Measurements from ENCODE around the gene EXOC3. TPM values are rescaled to one million over a fixed set of nuclear protein-coding genes. Genes with fewer than 3 reads are reported as not detected.

EXOC3 gene
- total RNA-seq, 4 donors from 2014 or later = 32.4 to 84.8 (median 49.2) TPM

DNA sequence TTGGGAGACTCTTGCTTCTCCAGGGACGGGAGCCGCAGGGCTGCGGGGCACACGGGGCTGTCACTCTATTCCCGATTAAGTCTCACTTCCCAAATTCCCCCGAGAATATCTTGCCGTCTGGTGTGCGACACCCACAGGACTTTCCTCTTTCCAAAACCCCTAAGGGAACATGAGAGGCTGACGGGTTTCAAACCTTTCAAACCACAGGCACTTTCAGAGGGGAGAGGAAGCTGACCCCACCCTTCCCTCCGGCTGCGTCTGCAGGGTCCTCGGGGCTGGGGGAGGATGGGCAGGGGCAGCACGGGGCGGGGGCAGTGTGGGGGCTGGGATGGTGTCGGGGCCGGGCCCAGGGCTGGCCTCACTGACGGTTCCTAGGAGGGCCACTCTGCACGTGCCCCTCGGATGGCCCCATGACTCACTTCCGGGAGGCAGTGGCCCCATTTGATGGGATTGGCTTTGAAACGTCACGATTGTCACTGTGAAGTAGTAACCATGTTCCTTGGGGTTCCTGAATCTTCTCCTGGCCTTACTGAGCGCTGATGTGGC is 43.0 kb downstream of the EXOC3 start:
- TF ChIP-seq, protein P1, sequence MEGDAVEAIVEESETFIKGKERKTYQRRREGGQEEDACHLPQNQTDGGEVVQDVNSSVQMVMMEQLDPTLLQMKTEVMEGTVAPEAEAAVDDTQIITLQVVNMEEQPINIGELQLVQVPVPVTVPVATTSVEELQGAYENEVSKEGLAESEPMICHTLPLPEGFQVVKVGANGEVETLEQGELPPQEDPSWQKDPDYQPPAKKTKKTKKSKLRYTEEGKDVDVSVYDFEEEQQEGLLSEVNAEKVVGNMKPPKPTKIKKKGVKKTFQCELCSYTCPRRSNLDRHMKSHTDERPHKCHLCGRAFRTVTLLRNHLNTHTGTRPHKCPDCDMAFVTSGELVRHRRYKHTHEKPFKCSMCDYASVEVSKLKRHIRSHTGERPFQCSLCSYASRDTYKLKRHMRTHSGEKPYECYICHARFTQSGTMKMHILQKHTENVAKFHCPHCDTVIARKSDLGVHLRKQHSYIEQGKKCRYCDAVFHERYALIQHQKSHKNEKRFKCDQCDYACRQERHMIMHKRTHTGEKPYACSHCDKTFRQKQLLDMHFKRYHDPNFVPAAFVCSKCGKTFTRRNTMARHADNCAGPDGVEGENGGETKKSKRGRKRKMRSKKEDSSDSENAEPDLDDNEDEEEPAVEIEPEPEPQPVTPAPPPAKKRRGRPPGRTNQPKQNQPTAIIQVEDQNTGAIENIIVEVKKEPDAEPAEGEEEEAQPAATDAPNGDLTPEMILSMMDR (IDR thresholded peaks at IDR 0.05; ENCODE audit: low read depth) = no peak

DNA sequence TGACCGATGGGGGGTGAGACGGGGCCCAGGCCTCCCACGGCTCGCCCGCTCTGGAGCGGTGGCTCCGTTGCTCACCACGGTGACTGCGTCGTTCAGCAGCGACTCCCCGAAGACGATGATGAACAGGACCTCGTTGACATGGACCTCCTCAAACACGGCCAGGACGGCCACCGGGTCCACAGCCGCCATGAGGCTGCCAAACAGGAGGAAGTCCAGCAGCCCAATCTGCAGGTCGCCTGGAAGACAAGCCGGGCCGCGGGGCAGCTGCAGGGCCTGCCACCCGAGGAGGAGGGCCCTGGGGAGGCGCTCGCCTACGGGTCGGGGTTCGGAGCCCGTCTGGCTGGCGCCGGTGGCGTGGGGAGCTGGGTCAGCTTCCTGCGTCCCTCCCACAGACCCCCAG is 45.3 kb downstream of the EXOC3 start:
- TF ChIP-seq, protein P1 (IDR thresholded peaks at IDR 0.05; ENCODE audit: low read depth) = no peak

DNA sequence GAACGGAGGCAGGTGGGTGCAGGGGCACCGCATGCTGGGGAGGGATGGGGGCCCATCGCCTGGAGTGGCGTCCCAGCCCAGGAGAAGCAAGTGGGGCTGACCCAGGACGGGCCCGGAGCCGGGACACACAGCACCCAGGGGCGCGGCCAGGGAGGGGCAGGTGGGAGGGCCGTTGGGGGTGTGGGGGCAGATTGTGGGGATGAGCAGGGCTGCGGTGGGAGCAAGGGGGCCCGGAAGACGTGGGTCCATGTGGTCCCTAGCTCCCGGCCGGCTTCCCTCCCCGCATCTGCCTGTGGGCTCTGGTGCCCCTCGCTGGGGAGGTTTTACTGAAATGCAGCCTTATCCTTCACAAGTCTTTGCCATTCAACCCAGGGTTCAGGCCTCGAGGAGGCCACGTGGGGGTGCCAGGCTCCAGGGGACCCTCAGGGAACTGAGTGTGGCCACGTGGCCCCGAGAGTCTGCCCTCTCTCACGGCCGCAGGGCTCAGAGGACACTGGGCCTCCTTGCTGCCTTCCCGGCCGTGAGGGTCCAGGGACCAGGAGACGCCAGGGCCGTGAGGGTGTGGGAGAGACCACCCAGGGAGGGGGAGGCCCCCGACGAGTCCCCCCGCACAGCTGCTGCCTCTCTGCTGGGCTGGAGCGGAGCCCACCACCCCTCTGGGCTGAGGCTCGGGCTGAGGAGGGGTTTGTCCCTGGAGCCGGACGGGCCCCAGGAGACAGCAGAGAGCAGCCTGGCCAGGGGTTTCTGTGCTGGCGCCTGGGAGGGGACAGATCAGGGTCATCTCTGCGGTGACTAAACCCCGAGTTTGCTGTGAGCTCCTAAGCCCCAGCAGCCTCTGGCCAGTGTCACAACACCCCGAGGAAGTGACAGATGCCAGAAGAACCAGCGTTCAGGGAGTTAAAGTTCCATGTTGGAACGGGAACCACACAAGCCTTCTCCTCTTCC is 46.0 kb downstream of the EXOC3 start:
- TF ChIP-seq, protein P1 (IDR thresholded peaks at IDR 0.05; ENCODE audit: low read depth) = no peak

DNA sequence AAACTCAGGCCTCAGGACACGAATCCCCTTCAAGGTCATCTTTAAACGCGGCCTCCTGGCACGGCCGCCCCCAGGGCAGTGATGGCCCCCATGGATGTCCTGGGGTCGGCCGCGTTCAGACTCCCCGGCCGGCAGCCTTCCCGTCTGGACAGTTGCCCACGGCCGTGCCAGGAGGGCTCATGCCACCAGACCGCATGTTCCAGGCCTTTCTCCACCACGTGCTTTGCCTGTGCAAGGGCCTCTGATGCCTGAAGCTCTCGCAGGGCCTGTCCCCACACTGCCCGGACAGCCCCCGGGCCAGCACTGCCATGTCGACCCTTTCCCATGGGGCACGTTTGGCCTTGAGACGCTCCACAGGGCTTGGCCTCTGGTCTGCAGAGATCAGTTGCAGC is 46.7 kb downstream of the EXOC3 start:
- TF ChIP-seq, protein P1 (IDR thresholded peaks at IDR 0.05; ENCODE audit: low read depth) = no peak

DNA sequence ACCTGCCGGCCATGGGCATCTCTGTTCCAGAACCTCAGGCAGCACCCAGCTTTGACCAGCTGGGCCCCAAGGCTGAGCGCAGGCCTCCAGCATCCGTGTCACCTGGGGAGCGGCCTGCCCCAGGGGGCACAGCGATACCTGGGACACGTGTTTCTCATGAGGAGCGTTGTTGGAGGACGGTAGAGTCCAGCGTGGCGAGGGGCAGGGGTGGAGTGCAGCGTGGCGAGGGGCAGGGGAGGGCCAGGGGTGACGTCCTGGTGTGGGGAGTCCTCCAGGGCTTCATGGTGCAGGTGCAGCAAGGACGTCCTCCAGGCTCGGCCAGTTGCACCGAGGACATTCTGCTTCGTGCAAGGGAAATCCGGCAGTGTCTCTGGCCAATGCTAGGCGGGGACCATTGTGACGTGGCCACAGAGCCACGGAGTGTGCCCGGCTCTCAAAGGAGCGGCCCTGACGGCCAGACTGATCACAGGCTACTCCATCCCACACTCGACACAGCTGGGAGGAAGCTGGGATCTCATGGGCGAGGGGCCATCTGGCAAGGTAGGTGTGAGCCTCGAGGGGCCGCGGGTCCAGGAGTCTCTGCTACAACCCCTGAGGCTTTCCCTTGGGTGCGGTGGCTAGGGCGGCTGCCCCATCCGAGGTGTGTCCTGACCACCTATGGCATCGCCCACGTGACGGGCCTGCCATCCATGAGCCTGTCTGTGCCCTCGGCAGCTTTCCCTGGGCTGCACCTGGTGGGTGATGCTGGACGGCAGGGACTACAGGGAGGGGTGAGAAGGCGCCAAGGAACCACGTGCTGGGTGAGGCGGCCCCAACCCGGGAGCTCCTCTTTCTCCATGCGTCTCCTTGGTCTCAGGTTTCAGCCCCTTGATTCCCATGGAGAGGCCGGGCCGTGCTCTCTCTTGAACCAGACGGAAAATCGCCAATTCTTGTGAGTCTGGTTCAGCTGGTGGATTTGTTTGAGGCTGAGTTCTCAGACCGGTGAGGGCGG is 47.4 kb downstream of the EXOC3 start:
- TF ChIP-seq, protein P1 (IDR thresholded peaks at IDR 0.05; ENCODE audit: low read depth) = no peak

DNA sequence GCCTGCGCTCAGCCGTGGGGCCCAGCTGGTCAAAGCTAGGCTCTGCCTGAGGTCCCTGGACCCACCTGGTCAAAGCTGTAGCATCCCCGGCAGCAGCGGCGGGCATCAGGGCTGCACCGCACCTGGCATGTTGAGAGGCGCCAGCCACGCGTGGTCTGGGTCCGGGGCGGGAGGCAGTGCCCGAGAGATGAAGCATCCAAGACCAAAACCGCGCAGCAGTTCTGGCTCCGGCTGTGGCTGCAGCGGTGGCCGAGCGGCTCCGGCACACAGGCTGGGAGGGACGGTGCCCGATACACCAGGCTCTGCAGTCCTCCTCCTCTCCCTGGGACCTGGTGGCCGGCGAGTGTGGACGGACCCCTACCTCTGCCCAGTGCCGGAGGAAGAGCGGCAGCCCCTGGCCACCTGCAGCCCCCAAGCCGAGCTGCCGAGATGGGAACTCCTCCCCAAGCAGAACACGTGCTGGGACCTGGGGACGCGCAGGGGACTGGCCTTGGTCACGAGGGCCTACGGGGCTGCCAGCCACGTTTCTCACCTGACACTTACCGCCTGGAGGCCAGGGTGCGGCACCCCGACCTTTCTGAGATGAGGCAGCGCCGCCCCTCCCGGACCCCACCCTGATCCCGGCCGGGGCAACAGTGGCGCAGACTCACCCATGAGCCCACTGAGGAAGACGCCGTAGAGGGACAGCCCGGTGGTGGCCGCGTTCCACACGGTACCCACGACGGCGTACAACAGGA is 48.3 kb downstream of the EXOC3 start:
- TF ChIP-seq, protein P1 (IDR thresholded peaks at IDR 0.05; ENCODE audit: low read depth) = no peak
